GM21515 (cell line): ENCODE data around the gene CADPS.

Experiments
- ATAC-seq: cut with Tn5 transposase; IDR thresholded peaks from one replicate; pipeline ENCODE4 v1.9.1; 2021; ENCODE audit not compliant: unreplicated experiment

Gene CADPS

DNA sequence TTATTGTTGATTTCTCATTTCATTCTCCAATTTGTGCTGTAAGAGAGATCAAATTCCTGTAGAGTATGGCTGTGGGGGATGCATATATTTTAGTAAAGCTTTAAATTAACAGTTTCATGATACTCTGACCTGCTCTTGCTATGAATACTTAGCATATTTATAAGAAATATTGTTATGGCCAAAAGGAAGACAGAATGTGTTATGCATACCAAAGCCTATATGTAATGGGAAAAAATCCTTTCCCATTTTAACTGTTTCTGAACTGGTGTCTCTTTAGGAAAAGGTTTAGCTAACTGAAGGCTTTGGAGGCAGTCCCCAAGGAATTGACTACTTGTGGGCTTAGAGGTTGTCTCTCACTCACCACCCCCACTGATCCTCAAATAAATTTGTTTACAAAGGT, 59.2 kb downstream of the CADPS start:
- ATAC-seq = no peak

DNA sequence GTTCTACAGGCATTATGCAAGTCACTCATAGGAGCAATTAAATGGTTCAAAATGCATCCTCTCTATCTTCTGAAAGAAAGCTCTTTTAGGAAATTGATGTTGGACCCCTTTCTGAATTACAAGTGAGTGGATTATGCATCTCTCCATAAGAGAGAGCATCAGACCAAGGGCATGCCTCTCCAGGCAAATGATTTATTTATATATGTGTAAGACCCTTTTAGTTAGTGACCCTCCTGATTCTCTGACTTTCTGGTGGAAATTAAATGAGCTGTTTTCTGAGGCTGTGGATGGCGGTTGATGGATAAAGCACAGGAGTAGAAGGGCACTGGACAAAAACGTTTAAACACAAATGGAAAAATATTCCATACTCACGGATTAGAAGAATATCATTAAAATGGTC, 62.6 kb downstream of the CADPS start:
- ATAC-seq = no peak

DNA sequence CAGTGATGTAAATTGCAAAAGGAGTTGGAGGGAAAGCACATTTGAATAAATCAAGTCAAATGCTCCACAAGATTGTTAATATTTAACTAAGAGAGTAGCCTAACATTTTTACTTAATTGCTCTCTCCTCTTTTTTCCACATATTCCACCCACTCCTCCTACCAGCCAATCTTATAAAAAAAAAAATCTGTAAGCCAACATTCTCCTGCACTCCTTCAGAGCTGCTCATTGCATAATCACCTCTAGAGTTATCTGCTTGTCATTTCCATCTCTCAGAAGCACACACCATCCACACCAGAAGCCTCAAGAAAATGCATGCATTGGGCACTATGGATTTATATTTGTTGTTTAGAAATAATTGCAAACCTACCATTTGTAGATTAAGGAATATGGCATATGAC, 64.1 kb downstream of the CADPS start:
- no peak for ATAC-seq

DNA sequence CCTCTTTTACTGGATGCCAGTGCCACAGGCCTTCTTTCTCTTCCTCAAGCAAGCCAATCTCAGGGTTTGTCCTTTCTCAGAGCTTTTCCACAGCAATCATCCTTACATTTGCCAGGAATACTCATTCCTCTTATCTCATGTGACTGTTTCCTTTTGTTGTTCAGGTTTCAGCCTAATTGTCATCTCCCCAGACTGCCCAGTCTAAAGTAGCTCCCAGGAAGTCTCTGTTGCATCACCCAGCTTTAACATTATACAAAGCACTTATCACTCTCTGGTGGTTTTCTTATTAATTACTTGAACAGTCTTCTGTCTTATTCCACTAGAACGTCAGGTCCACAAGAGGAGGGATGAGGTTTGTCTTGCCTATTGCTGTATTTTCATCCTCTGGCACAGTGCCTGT, 65.8 kb downstream of the CADPS start:
- ATAC-seq = no peak

DNA sequence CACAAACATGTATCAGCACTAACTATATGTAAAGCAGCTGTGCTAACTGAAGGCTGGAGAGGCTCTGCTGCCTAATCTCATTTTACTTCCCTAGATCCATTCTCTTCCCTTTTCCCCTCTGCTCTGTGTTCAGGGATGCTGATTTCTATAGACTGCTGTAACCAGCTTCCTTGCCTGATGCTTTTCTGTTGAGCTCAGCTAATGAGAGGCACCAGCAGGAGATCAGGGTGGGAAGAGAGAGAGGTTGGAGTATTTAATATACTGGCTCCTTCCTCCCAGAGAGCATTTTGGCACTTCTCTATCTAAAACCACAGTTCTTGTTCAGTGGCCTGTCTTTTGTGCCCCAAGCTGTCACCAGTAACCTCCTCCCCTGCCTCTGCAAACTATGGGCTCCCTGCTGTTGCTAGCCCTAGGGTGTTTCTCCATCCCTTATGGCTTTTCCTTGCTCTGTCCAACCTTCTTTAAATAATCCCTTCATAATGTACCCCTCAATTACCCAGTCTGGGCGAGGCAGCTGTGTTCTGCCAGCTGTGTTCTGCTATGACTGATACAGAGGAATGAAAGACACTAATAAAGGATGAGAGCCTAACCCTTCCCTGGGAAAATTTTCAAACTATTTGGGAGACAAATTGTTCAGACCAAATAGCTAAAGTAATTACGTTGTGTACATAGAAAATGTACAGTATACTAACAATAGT, 69.5 kb downstream of the CADPS start:
- no peak for ATAC-seq

DNA sequence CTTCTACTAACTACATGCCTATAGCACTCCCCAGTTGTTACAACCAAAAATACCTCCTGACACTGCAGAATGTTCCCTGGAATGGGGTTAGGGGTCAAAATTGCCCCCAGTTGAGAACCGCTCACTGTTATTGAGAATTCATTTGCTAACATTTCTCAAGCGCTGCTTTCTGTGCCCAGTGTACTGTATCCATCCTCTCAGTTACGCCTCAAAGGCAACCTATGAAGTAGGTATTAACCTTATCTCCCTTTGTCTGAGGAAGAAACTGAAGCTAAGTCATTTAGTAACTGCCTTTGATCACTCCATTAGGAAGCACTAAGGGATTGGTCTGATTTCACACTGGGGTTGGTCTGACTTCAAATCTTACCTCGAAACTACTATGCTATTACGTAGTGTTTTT, 70.1 kb downstream of the CADPS start:
- no peak for ATAC-seq

DNA sequence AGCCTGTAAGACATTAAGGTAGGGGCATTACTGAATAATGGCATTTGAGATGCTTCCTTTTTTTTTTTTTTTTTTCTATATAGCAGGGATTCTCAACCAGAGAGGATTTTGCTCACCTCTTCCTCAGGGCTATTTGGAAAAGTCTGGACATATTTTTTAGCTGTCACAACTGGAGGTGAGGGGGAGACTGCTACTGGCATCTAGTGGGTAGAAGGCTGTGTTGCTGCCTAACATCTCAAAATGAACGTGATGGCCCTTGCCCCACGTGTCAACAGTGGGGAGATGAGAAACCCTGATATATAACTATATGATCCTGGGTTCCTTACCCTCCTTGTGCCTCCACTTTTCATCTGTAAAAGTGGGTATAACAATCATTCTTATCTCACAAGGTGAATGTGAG, 71.9 kb downstream of the CADPS start:
- no peak for ATAC-seq

DNA sequence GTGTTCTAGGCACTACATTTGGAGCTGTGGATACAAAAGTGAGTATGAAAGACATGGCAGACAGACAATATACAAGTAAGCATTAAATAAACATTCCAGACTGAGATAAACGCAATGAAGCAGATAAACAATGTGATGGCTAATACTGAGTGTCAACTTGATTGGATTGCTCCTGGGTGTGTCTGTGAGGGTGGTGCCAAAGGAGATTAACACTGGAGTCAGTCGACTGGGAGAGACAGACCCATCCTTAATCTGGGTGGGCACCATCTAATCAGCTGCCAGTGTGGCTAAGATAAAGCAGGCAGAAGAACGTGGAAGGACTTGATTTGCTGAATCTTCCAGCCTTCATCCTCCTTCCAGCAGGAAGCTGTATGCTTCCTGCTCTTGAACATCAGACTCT, 77.2 kb downstream of the CADPS start:
- ATAC-seq = no peak

DNA sequence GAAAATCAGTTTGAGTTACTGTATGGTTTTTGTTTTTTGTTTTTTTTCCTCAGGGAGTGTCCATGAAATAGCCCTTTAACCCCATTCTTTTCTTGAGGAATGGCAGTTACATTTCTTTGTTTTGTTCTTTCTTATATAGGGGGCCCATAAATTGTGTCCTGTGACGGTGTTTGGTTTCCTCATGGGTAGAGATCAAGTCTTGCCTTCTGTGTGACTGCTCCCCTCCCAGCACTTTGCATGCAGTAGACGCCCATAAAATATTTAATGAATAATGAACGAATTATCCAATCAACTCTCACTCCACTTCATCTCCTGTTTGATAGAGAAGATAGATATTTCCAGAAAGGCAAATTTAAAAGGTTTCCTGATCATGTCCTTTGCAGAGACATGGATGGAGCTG, 78.1 kb downstream of the CADPS start:
- no peak for ATAC-seq

DNA sequence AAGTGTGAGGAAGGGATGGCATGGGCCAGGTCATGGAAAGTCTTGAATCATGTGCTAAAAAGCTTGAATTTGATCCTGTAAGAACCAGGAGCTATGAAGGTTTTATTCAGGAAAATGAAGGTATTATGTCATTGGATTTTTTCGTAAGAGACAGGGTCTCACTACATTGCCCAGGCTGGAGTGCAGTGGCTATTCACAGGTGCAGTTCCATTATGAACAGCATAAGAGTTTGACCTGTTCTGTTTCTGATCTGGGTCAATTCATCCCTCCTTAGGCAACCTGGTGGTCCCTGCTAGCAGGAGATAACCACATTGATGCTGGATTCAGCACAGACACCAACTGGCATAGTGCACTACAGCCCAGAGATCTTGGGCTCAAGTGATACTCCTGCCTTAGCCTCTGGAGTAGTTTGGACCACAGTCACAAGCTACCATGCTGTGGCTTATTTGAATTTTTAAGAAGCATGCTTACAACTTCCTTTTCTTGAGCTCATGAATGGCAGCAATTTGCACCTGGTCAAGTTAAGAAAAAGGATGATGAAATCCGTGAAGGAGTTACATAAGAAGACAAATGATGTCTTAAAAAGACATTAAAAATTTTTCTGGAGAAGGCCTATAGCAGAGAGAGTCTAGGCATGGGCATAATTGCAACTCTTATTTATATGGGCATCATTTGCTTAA, 79.1 kb downstream of the CADPS start:
- no peak for ATAC-seq

DNA sequence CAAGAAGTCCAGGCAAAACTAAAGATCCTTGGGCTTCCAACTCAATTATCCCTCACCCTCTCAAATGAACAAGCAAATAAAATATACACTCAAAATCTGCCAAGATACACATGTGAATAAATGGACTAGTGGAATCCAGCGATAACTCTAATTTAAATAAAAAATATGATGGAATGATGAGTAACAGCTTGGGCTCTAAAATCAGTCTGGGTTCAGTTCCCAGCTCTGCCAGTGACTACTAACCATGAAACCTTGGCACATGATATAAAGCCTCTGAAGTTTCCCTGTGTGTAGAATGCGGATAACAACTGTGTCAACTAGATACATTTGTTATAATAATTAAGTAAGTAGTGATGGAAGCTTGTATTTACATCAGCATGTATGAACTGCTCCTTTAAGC, 81.3 kb downstream of the CADPS start:
- no peak for ATAC-seq

DNA sequence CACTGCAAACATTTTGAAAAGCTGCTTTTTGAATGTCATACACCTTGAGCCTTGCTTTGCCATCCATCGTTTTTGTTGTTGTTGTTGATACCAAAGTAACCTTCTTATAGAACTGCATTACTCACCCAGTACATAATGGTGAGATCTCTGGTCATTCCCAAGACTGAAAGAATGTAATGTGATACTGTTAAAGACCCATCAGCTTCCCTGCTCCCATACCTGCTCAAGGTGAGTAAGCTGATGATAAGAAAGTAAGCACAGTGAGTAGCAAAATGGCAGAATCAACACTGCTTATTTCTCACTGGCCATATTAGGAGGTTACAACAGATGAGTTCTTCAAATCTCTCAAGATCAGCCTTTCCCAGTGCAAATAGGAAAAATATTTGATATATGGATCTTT, 89.8 kb downstream of the CADPS start:
- no peak for ATAC-seq

DNA sequence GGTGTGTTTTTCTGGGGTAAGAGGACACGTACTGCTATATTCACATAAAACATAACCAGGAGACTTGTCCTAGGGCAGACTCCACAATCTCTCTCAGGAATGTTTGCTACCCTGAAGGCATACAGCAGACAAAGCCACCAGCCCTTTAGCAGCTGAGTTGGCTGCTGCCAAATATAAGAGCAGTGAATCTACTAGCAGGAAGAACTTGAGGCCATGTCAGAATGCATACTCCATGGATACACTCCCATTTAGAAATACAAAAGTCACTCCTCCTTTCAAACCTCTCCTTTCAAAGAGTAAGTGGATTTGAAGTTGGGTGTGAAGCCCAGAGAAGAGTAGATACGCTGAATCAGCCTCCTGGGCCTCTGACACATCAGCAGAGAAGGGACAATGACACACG, 94.1 kb downstream of the CADPS start:
- ATAC-seq = no peak

DNA sequence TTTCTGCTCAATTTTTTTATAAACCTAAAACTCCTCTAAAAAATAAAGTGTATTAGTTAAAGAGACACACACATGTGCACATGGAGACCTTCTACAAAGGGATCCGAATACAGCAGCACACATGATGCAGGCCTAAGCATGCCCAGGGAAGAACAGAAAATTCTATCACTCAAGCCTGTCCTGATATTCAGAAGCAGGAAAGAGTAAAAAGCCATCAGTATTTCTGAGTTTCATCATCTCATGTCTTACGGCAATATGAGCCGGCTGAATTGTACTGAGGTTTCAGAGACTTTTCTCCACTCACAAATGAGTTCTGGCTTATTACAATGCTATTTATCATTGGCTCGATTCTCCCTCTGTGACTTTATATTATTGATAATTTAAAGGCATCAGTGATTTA, 97.5 kb downstream of the CADPS start:
- no peak for ATAC-seq

DNA sequence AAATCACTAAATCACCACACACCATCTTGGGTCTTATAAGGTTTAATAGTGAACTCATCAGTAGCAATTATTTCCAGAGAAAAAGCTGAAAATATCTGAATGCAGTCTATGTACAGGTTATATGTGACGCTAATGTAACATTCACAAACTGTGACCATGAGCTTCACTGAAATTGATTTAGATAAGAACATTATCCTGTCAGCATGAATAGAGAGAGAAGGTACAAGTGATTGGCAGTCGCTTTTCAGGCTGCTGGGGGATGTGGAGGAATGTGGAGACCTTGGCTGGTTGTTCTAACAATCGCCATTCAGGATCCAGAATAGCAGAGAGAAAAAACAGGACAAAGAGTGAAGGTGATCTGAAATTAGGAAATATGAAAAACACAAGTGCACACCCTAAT, 98.1 kb downstream of the CADPS start:
- no peak for ATAC-seq

DNA sequence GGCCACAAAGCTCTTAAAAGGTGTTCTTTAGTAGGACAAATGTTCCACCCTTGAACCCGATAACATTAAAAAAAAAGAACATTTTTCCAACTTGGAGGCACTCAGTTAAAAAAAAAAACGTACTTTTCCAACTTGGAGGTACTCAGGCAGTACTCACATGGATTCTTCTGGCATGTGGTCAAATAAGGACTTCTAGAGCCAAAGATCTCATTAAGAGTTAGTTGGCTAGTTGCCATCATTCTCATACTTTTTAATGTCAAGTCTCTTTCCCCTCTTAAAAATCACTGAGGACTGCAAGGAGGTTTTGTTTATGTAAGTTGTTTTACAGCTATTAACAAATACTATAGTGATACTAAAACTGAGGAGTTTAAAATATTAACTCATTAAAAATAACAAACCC, 101.0 kb downstream of the CADPS start:
- ATAC-seq = no peak

DNA sequence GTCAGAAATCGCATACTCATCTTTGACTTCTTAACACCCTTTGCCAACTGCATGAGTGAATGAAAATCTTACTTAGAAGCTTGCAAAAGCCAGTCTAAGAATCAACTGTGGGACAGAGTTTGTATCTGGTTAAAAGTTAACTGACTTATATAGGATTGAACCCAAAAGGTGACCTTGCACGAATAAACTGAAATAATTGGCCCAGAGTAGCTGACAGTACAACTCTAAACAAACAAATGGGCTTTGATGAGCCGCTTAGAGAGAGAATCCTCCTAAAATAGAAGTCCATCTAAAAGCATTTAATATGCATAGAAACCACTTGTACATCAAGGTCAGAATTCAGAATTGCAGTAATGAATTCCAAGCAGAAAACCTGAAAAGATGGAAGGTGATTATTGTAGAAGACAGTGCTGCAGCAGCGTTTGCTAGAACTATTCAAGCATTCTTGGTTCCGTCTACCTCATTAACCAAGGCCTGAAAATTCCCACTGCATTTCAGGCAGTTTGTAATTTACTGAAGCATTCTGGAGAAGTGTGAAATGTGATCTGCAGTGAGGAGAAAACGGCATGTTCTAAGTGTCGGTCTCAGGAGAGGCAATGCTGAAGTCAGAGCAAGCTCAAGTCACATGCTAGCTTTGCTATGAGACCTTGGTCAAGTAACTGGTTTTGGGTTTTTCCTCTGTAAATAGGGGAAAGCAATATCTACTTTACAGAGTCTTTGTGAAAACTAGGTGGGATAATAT, 103.7 kb downstream of the CADPS start:
- ATAC-seq = no peak

DNA sequence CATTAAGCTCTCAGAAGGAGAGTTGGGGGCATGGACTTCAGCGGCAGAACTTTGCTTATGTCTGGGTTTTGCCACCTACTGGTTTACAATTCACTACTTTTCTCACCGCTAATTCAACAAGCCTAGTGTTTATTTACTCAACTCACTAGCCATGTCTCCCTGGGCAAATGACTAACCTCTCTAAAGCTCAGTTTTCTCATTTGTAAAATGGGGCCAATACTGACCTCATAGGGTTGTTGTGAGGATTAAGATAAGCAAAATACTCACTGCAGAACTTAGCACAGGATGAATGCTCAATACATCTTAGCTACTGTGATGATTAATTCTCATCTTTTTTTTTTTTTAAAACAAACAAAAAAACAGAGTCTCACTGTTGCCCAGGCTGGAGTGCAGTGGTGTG, 106.3 kb downstream of the CADPS start:
- ATAC-seq = no peak

DNA sequence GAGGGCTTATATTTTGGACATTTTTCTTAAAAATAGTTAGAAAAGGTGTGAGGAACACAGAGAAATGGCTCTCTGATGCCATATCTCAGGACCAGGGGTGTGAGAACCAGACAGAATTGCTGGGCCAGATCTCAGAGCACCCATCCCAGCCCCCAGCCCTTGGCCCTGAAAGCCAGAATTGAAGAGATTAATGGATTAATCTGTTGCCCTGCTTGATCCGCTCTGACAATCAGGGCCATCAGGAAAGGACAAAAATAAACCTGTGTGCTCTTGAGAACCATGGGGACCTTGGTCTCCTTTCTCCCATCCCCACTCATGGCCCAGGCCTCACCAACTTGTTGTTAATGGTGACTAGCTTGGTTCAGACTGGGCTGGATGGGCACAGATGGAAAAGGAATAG, 113.5 kb downstream of the CADPS start:
- no peak for ATAC-seq

DNA sequence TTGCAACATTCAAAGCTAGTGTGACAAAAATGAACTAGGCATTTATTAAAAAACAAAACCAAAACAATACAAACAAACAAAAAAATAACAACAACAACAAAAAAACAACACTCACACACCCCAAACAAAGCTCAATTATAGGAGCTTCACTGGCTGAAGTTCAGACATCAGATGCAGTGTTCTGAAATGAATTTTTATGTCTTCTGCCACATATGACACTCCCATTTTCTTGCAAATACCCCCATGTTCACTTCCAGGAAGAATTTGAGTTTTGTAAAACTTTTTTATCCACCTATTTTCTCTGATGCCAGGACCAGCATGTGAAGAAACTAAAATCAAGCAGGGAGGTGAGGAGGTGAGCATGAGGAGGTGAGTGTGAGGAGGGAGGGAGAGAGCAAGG, 113.9 kb downstream of the CADPS start:
- no peak for ATAC-seq

DNA sequence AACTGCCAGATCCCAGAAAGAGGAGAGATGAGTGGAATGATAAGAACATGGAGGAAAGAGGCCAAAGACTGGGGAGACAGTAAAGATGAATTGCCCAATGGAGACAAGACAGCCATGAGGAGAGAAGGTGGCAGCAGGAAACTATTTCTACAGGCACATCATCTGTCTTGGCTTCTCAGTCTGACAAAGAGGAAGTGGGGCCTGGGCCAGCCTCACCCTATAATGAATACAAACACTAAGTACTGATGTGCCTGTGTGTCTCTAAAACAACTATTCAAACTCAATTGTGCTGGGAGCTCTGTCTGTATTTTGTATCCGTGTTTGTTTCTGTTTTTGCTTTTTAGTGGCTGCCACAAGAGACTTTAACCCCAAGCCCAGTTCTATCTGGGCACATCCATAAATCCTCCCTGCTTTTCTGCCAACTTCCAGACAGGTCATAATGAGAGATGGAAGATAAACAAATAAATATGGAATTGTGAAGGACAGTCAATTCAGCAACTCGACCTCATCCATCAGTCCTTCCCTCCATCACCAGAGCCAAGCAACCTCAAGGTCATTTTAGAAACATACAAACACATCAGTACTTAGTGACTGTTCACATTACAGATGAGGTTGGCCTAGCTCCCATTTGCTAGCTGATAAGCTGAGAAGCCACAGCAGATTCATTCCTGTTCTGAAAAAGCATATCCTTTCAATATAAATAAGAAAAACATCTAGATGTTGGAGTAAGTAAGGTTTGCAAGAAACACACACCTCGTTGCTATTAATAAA, 116.7 kb downstream of the CADPS start:
- no peak for ATAC-seq

DNA sequence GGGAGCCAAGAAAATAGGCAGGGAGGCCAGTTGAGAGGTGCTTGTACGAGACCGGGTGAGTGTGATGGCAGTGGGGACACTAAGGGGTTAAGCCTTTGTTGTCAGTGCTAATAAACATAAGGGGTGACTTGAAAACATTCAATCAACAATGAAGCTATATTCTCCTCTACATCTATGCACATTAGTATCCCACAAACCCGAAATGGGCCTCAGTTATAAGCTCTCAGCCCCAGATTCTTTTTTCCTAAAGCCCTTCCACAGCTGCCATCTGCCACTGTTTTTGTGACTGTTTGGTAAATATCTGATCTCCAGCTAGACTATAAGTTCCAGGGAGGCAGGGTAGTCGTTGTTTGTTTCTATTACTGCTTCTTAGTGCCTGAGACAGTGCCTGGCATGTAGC, 118.2 kb downstream of the CADPS start:
- no peak for ATAC-seq
